Karpas-422 (cell line): ENCODE data around the gene CITED2. TPM values are rescaled to one million over a fixed set of nuclear protein-coding genes. Genes with fewer than 3 reads are reported as not detected.
A peak's percentile ranks its signal among the peaks of the same experiment; 100 is the strongest.
"Not testable (repeated sequence)": the region's sequence is repeated elsewhere in the genome, so short reads cannot be mapped to it uniquely, and the experiment has no call there.

ENCODE experiments used
- DNase-seq: peaks from one replicate; pipeline ENCODE4 v3.0.0-alpha.2; 2015
- H2AFZ ChIP-seq: fragments of 200-600 bp; sonication (generic); 2 replicates; pipeline ENCODE4 v1.6.1; 2014; ENCODE audit warnings: antibody characterized with exemption, low read length, mixed read lengths
- H3K27ac ChIP-seq: fragments of 200-600 bp; sonication (generic); 2 replicates; pipeline ENCODE4 v1.5.1; 2014; ENCODE audit warnings: mild to moderate bottlenecking, low read length, moderate library complexity
- H3K27me3 ChIP-seq: fragments of 200-600 bp; sonication (generic); 2 replicates; pipeline ENCODE4 v1.6.1; 2014; ENCODE audit warnings: low read length, mixed read lengths
- H3K36me3 ChIP-seq: fragments of 200-600 bp; sonication (generic); 2 replicates; pipeline ENCODE4 v1.6.1; 2014; ENCODE audit warnings: low read length, mixed read lengths; ENCODE audit not compliant: insufficient read depth
- H3K4me1 ChIP-seq: fragments of 200-600 bp; sonication (generic); 2 replicates; pipeline ENCODE4 v1.6.1; 2014; ENCODE audit warnings: mild to moderate bottlenecking, low read length, mixed read lengths
- H3K4me2 ChIP-seq: fragments of 200-600 bp; sonication (generic); 2 replicates; pipeline ENCODE4 v1.6.1; 2014; ENCODE audit warnings: low read length, low read depth, mild to moderate bottlenecking; ENCODE audit not compliant: poor library complexity, severe bottlenecking
- H3K4me3 ChIP-seq: fragments of 200-600 bp; sonication (generic); 2 replicates; pipeline ENCODE4 v1.5.1; 2014; ENCODE audit warnings: mild to moderate bottlenecking, antibody characterized with exemption, low read length, mixed read lengths
- H3K79me2 ChIP-seq: fragments of 200-600 bp; sonication (generic); 2 replicates; pipeline ENCODE4 v1.6.1; 2014; ENCODE audit warnings: mild to moderate bottlenecking, low read length, mixed read lengths
- H3K9ac ChIP-seq: fragments of 200-600 bp; sonication (generic); 2 replicates; pipeline ENCODE4 v1.6.0; 2014; ENCODE audit warnings: low read length
- H3K9me2 ChIP-seq: fragments of 200-600 bp; sonication (generic), shearing (Covaris generic); replicated peaks from 2 replicates; pipeline ENCODE4 v1.6.0; 2014; ENCODE audit warnings: mild to moderate bottlenecking, low read length, moderate library complexity; ENCODE audit not compliant: insufficient read depth
- H3K9me3 ChIP-seq: fragments of 300-700, 200-600 bp; sonication (generic); 2 replicates; pipeline ENCODE4 v1.6.1; 2014; ENCODE audit warnings: low read length, mixed read lengths
- H4K20me1 ChIP-seq: fragments of 200-600 bp; sonication (generic); 2 replicates; pipeline ENCODE4 v1.6.1; 2014; ENCODE audit warnings: mild to moderate bottlenecking, antibody characterized with exemption, low read length, low read depth; ENCODE audit not compliant: insufficient read depth
- total RNA-seq: library from RNA; depleted of rRNA; stranded (reverse); fragments of >200 nt; shearing (Covaris generic); gene quantifications from 2 replicates; pipeline ENCODE4 v1.2.3, GENCODE V29; 2014; ENCODE audit warnings: low replicate concordance

CITED2 gene
- total RNA-seq, 1 experiment from 2014 or later, result 67.7 TPM

DNA sequence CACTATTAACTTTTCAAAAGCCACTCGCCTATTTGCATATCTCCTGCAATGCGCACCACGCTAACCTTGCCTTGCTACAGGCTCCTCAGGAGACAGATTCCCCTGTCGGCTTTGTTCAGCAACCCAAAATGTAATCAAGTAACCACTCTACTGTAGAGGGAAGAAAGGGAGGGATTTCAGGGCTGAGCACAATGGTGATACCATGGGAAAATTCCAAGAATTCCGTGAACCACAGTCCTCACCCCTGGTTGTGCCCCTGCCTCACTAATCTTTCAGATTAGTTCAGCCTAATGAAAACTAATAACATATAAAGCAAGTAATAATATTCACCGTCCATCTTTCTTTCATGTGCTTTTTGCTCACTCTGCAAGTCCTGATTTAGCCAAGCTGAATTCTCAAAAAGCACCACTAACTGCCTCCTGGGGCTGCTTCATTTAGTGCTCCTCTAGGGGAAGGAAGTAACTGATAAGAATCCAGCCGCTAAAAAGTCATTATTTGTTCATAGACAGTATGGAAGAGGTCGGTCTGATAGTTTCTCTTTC is 6.6 kb downstream of the CITED2 start:
- H3K9me2 ChIP-seq, result no peaks in the 10 kb centered on the region
- no peak overlapping the region for H3K4me3 ChIP-seq
- no peak overlapping the region for H2AFZ ChIP-seq
- H3K9me3 ChIP-seq, result no peaks in the 10 kb centered on the region
- H3K9ac ChIP-seq, result no peak overlapping the region
- H3K4me2 ChIP-seq, result peak overlapping the region; percentile 1
- peaks cover 66% of the 10 kb centered on the region for H3K4me1 ChIP-seq
- peak; percentile 60 for DNase-seq
- no peaks in the 10 kb centered on the region for H3K27me3 ChIP-seq
- no peak overlapping the region for H3K27ac ChIP-seq
- H3K36me3 ChIP-seq, result peaks cover 12% of the 10 kb centered on the region
- peaks cover 14% of the 10 kb centered on the region for H3K79me2 ChIP-seq
- 0 out of 2 replicates have a peak, but pooled peaks cover 8% of the 10 kb centered on the region for H4K20me1 ChIP-seq

DNA sequence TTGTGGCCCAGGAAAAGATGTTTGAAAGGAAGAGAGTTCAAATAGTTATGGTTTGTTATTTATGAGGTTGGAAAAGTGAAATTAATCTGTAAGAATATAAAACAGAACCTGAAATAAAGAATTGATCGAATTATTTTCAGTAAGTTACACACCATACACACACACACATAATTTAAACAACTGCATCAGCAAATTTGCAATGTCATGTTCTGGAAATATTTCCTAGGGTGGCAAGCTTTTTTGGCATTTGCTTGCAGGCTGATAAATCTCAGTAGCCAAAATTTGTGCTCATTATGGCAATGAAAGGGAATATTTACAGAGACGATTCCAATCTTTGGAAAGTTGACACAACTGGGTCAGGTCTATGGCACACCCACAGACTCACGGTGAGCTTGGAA is 9.5 kb downstream of the CITED2 start:
- Histone ChIP-seq H3K4me2 (no peak overlapping the region), H3K9me3 (no peaks in the 10 kb centered on the region), H3K79me2 (no peaks in the 10 kb centered on the region), H3K4me1 (peaks cover 58% of the 10 kb centered on the region), H3K36me3 (no peaks in the 10 kb centered on the region; the same call in 1 of the 2 replicates), H2AFZ (no peak overlapping the region), H4K20me1 (no peaks in the 10 kb centered on the region), H3K4me3 (no peak overlapping the region), H3K9ac (no peak overlapping the region), H3K27ac (0 out of 2 replicates have a peak overlapping the region, but pooled peaks have one; percentile 59), H3K27me3 (no peaks in the 10 kb centered on the region), H3K9me2 (no peaks in the 10 kb centered on the region)
- no peak for DNase-seq

DNA sequence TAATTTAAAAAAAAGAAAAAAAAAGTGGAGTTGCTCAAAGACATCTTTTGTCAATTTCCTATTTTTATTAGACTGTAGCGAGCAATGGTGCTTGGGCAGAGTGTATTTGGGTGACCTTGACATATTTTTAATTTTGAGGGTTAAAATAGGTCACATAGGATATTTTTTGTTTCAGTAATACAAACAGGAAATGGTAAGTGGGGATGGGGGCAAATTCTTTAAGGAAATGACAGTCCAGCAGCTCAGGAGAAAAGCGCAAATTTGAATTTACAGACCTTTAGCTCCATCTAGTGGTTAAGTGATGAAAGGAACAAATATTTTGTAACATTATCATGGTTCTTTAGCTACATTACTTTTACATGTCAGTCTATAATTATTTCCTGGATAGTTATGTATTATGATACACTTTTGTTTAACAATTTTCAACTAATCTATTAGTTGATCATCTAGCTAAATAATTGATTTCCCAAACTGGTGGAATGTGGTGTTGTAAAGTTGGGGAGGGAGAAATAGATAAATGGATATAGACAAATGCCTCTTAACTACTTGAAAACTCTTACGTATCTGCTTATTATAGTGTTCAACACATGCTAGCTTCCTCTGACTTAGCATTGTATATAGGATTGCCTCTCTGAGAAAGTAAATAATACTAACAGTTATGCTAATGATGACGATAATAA is 10.0 kb downstream of the CITED2 start:
- Histone ChIP-seq H3K4me3 (no peak overlapping the region), H3K9ac (no peak overlapping the region), H3K4me2 (peak overlapping the region; percentile 35), H2AFZ (no peak overlapping the region), H3K36me3 (no peaks in the 10 kb centered on the region; the same call in 1 of the 2 replicates), H3K79me2 (no peaks in the 10 kb centered on the region), H3K27ac (peak overlapping the region; percentile 59), H3K9me3 (no peaks in the 10 kb centered on the region), H4K20me1 (no peaks in the 10 kb centered on the region), H3K27me3 (no peaks in the 10 kb centered on the region), H3K4me1 (peaks cover 53% of the 10 kb centered on the region), H3K9me2 (no peaks in the 10 kb centered on the region)
- DNase-seq, result peak; percentile 87

DNA sequence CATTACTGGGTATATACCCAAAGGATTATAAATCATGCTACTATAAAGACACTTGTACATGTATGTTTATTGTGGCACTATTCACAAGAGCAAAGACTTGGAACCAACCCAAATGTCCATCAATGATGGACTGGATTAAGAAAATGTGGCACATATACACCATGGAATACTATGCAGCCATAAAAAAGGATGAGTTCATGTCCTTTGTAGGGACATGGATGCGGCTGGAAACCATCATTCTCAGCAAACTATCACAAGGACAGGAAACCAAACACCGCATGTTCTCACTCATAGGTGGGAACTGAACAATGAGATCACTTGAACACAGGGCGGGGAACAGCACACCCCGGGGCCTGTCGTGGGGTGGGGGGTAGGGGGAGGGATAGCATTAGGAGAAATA is 10.7 kb downstream of the CITED2 start:
- H3K9me3 ChIP-seq, H4K20me1 ChIP-seq: not testable (repeated sequence)
- peak overlapping the region; percentile 59; the same call in 1 of the 2 replicates for H3K27ac ChIP-seq

DNA sequence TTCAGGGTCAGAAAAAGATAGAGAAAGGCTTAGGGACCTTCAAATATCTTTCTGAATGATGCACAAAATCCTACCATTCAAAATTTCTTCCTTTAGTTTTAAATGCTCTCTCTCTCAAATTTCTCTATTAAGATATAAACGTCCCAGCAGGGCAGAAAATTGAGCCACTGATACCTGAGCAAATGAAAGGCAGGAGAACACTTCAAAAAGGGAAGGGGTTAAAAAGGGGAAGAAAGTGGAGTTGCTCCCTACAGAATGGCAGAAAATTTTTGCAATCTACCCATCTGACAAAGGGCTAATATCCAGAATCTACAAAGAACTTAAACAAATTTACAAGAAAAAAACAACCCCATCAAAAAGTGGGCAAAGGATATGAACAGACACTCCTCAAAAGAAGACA is 11.3 kb downstream of the CITED2 start:
- H3K79me2 ChIP-seq, H3K9me2 ChIP-seq, H3K36me3 ChIP-seq, H3K4me3 ChIP-seq, H3K27me3 ChIP-seq, H3K9me3 ChIP-seq, H2AFZ ChIP-seq, DNase-seq, H3K9ac ChIP-seq, H4K20me1 ChIP-seq, H3K4me2 ChIP-seq: not testable (repeated sequence)
- Histone ChIP-seq H3K4me1 (peaks cover 52% of the 10 kb centered on the region), H3K27ac (peak overlapping the region; percentile 64)

More for the DNA sequence above, 10.7 kb downstream of the CITED2 start:
- not testable (repeated sequence) for H3K4me2 ChIP-seq, H3K79me2 ChIP-seq, DNase-seq, H3K9ac ChIP-seq, H2AFZ ChIP-seq, H3K36me3 ChIP-seq, H3K27me3 ChIP-seq, H3K4me3 ChIP-seq, H3K9me2 ChIP-seq
- H3K4me1 ChIP-seq, result peaks cover 52% of the 10 kb centered on the region

DNA sequence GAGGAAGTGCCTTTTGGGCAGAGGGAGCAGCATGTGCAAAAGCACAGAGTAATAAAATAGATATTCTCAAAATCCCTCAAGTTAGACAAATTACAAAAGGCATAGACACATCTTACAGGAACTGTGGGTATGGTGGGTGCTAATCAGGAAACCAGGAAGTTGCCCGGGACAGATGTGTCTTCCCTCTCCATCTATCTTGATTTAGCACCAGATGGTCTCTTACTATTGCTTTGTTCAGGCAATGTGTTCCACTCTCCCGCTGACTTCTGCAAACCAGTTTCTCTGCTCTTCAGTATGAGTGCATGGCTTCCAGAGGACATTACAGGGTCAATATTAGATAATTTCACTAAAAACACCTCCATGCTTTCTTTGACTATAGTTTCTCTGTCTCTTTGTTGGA is 13.2 kb downstream of the CITED2 start:
- H3K79me2 ChIP-seq, result no peaks in the 10 kb centered on the region
- no peaks in the 10 kb centered on the region; the same call in 1 of the 2 replicates for H3K36me3 ChIP-seq
- H3K4me3 ChIP-seq, result no peak overlapping the region
- H3K9me2 ChIP-seq, result no peaks in the 10 kb centered on the region
- no peaks in the 10 kb centered on the region for H4K20me1 ChIP-seq
- H2AFZ ChIP-seq, result peak overlapping the region; percentile 78; the same call in 1 of the 2 replicates
- 0 out of 2 replicates have a peak overlapping the region, but pooled peaks have one; percentile 12 for H3K9ac ChIP-seq
- peak overlapping the region; percentile 71 for H3K27ac ChIP-seq
- H3K27me3 ChIP-seq, result no peaks in the 10 kb centered on the region
- peaks cover 41% of the 10 kb centered on the region for H3K4me1 ChIP-seq
- peak; percentile 49 for DNase-seq
- H3K4me2 ChIP-seq, result peak overlapping the region; percentile 16
- H3K9me3 ChIP-seq, result no peaks in the 10 kb centered on the region

DNA sequence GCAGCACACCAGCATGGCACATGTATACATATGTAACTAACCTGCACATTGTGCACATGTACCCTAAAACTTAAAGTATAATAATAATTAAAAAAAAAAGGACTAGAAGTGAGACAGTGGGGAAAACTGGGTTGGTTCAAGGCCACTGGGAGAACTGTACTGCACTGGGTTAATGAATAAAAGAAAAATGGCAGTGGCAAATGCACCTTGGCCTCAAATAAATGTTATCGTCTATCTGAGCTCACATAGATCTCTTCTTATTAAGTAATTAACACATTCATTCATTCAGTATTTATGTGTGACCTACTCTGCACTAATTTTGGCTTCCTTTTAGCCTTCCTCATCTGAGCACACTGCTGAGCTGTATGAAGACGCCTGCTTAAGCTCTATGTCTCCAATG is 17.5 kb downstream of the CITED2 start:
- no peak for DNase-seq
- Histone ChIP-seq H3K27ac (no peak overlapping the region), H3K4me2 (no peak overlapping the region)

DNA sequence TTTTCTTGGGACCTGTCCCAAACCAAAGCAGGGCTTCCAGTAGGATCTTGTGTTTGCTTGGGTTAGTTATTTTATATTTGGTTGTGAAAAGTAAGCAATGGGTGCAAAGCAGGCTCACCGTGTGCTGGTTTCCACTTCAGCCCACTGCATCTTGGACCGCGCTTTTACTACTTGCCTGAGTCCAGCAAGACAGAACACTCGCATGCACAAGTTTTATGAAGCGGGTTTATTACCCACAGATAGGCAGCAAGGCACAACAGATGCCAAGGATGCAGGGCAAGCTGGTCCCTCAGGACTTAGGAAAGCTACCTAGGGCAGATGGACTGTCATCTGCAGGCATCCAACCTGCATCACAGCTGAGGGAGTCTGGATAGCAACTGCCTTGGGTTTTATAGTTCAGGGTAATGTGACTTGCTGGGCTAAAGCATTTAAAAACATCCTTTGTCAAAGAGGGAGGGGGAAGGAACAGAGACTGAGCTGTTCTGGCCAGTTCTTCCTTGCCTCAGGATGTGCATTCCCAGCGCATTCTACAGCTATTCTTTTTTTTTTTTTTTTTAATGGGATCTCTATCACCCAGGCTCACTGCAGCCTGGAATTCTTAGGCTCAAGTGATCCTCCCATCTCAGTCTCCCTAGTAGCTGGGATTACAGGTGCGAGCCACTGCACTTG is 18.5 kb downstream of the CITED2 start:
- no peak overlapping the region for H3K27ac ChIP-seq
- no peaks in the 10 kb centered on the region for H3K36me3 ChIP-seq
- no peak overlapping the region for H3K9ac ChIP-seq
- no peaks in the 10 kb centered on the region for H3K9me2 ChIP-seq
- H3K9me3 ChIP-seq, result no peaks in the 10 kb centered on the region
- no peaks in the 10 kb centered on the region for H4K20me1 ChIP-seq
- H3K4me2 ChIP-seq, result no peak overlapping the region
- no peak for DNase-seq
- H3K79me2 ChIP-seq, result no peaks in the 10 kb centered on the region
- no peak overlapping the region for H2AFZ ChIP-seq
- no peak overlapping the region for H3K4me3 ChIP-seq
- no peaks in the 10 kb centered on the region for H3K27me3 ChIP-seq
- H3K4me1 ChIP-seq, result peaks cover 10% of the 10 kb centered on the region

More for the DNA sequence above, 17.5 kb downstream of the CITED2 start:
- Histone ChIP-seq H3K27me3 (no peaks in the 10 kb centered on the region), H3K36me3 (no peaks in the 10 kb centered on the region; the same call in 1 of the 2 replicates), H2AFZ (no peak overlapping the region), H3K79me2 (no peaks in the 10 kb centered on the region), H3K4me3 (no peak overlapping the region), H3K4me1 (peaks cover 18% of the 10 kb centered on the region), H3K9ac (no peak overlapping the region), H3K9me3 (no peaks in the 10 kb centered on the region), H3K9me2 (no peaks in the 10 kb centered on the region), H4K20me1 (no peaks in the 10 kb centered on the region)
